Upper lobe of left lung (tissue), 6 donors: ENCODE results near the gene THAP8. TPM values are rescaled to one million over a fixed set of nuclear protein-coding genes. Genes with fewer than 3 reads are reported as not detected.

Experiments
- ATAC-seq, 2 donors: fragments of 200-7000 bp; cut with Tn5 transposase; one replicate each; pipeline ENCODE4 v1.9.1; 2022; ENCODE audit warnings: mild to moderate bottlenecking in 2 of 2, moderate library complexity in 2 of 2; ENCODE audit not compliant: low FRiP score in 2 of 2
- DNase-seq, 2 donors: peaks; one replicate each; pipeline ENCODE4 v3.0.0-alpha.2; 2019 to 2020
- H3K27ac ChIP-seq, 4 donors: fragments of 200-600 bp; sonication (generic); one replicate each; pipeline ENCODE4 v1.5.1; 2016 to 2019
- H3K27me3 ChIP-seq, 4 donors: fragments of 200-600 bp; sonication (generic); one replicate each; pipeline ENCODE4 v1.5.1; 2017 to 2019
- H3K36me3 ChIP-seq, 4 donors: fragments of 200-600 bp; sonication (generic); one replicate each; pipeline ENCODE4 v1.5.1; 2016 to 2019
- H3K4me1 ChIP-seq, 4 donors: fragments of 200-600 bp; sonication (generic); one replicate each; pipeline ENCODE4 v1.5.1; 2018 to 2019
- H3K4me3 ChIP-seq, 4 donors: fragments of 200-600 bp; sonication (generic); one replicate each; pipeline ENCODE4 v1.5.1; 2017 to 2019; ENCODE audit warnings: mild to moderate bottlenecking in 2 of 4, moderate library complexity in 1 of 4
- H3K9me3 ChIP-seq, 4 donors: fragments of 200-600 bp; sonication (generic); one replicate each; pipeline ENCODE4 v1.5.1; 2018 to 2019
- EP300 ChIP-seq, 4 donors: sonication (generic); formaldehyde crosslinking; IDR thresholded peaks; one replicate each; pipeline ENCODE4 v1.5.1; 2017; ENCODE audit warnings: antibody characterized with exemption in 4 of 4, control low read depth in 2 of 4
- POLR2A ChIP-seq, 4 donors: fragments of 450-650 bp; IDR thresholded peaks; one replicate each; pipeline ENCODE4 v1.5.1; 2016 to 2017; ENCODE audit warnings: antibody characterized with exemption in 4 of 4, mild to moderate bottlenecking in 2 of 4
- POLR2AphosphoS5 ChIP-seq, 2 donors: sonication (generic); formaldehyde crosslinking; IDR thresholded peaks; one replicate each; pipeline ENCODE4 v1.5.1; 2017; ENCODE audit warnings: antibody characterized with exemption in 2 of 2
- WGBS, 2 donors: methylation state at CpG; one replicate each; pipeline ENCODE4 v1.1.5; 2017 to 2018; 5-methylcytosine and 5-hydroxymethylcytosine counted together
- total RNA-seq, 6 donors: library from RNA; depleted of rRNA in 4 of 6; stranded (reverse); fragments of >200 nt in 4 of 6; gene quantifications; one replicate each; pipeline versions ENCODE4 v1.1.0 to v1.2.1, GENCODE V29; 2016 to 2021
- TF ChIP-seq, protein P1 (sequence below), 6 experiments: fragments of 450-650 bp in 4 of 6; fragments of 200-600 bp in 2 of 6; sonication (generic) in 2 of 6; IDR thresholded peaks; one replicate each; pipeline ENCODE4 v1.5.1; 2016 to 2019; ENCODE audit warnings: antibody characterized with exemption in 6 of 6
- donor health status: DM: no; HTN: no; CAD: no; lungs with moderate emphysema.
- donor health status: DM: no; HTN: yes; CAD: no; lungs with severe emphysema.

Gene THAP8
- total RNA-seq, 6 donors from 2014 or later, result 2.4 to 10.5 (median 7.8) TPM

DNA sequence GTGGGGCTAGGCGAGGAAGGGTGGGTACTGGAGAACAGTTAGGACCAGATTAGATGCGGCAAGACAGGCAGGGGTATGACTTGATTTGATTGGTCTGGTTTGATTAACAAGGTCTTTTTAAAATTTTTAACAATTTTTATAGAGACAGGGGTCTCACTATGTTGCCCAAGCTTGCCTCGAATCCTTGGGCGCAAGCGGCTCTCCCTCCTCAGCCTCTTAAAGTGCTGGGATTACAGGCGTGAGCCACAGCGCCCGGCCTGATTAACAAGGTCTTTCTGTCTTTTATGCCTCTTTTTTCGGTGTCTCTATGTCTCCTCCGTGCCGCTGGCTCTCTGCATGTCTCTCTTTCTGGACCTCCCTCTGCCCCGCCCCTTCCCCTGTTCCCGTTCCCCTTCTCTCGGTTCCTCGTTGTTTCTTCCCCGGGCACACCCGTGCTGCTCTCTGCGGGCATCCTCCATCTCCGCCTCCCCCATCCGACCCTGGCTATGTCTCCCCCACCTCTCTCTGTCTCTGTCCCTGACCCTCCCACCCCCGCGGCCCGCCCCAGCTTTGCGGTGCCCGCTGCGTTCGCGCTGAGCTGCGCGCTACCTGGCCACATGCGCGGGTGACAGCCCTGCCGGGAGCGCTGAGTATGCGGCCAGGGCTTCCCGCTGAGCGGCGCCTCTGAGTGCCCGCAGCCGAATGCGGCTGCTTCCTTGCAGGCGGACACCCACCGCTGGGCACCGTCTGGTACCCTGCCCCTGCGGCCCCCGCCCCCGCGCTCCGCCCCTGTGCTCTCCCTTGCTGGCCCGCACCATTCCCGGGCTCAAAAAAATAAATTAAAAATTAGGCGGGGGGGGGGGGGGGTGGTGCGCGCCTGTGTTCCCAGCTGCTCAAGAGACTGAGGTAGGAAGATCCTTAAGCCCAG, 67.2 kb downstream of the THAP8 start:
- peaks cover 7 to 12% (median 9%) of the 10 kb centered on the region in 4 donors for H3K4me1 ChIP-seq
- H3K4me3 ChIP-seq, result peak overlapping the region in 3 of 4 donors; percentile 23 to 49 (median 27)
- no peaks in the 10 kb centered on the region for H3K9me3 ChIP-seq
- H3K27me3 ChIP-seq, result peaks cover 0 to 12% (median 0%) of the 10 kb centered on the region in 4 donors
- H3K27ac ChIP-seq, result no peak overlapping the region
- DNase-seq (peak in 1 of 2 donors; percentile 87), ATAC-seq (peak in 1 of 2 donors; percentile 78)
- WGBS, 2 donors, result 12 to 15% methylated on average over 33 to 41 of the region's 54 CpGs
- no peaks in the 10 kb centered on the region for H3K36me3 ChIP-seq
- no peak for TF ChIP-seq EP300 (IDR thresholded peaks at IDR 0.05)
- TF ChIP-seq, protein P1, sequence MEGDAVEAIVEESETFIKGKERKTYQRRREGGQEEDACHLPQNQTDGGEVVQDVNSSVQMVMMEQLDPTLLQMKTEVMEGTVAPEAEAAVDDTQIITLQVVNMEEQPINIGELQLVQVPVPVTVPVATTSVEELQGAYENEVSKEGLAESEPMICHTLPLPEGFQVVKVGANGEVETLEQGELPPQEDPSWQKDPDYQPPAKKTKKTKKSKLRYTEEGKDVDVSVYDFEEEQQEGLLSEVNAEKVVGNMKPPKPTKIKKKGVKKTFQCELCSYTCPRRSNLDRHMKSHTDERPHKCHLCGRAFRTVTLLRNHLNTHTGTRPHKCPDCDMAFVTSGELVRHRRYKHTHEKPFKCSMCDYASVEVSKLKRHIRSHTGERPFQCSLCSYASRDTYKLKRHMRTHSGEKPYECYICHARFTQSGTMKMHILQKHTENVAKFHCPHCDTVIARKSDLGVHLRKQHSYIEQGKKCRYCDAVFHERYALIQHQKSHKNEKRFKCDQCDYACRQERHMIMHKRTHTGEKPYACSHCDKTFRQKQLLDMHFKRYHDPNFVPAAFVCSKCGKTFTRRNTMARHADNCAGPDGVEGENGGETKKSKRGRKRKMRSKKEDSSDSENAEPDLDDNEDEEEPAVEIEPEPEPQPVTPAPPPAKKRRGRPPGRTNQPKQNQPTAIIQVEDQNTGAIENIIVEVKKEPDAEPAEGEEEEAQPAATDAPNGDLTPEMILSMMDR (IDR thresholded peaks at IDR 0.05), result no peak
- TF ChIP-seq POLR2AphosphoS5 (IDR thresholded peaks at IDR 0.05), result no peak
- TF ChIP-seq POLR2A (IDR thresholded peaks at IDR 0.05), result no peak

DNA sequence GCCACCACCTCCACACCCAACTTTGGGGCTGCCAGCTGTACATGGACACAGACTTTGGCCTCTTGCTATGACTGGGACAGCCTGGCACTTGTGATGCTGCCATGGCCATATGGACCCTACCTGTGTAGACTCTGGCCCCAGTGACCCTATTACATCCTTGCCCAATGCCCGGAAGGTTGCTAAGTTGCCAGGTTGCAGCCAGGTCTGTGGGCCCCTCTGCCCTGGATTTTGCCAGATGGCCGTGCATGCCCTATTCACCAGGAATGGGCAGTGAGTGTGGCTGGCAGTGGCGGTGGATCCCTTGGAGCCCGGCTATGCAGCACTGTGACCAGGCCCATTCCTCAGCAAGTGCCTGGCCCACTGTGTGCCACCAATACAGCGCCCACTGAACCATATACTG, 68.0 kb downstream of the THAP8 start:
- WGBS, 2 donors, result 83 to 90% methylated on average over 1 to 5 of the region's 5 CpGs
- H3K4me3 ChIP-seq, result no peak overlapping the region
- TF ChIP-seq, protein P1 (IDR thresholded peaks at IDR 0.05), result no peak
- TF ChIP-seq EP300 (IDR thresholded peaks at IDR 0.05) (no peak), POLR2AphosphoS5 (IDR thresholded peaks at IDR 0.05) (no peak), POLR2A (IDR thresholded peaks at IDR 0.05) (no peak)
- no peak for ATAC-seq
- H3K27me3 ChIP-seq, result peaks cover 0 to 12% (median 0%) of the 10 kb centered on the region in 4 donors
- DNase-seq, result no peak
- no peak overlapping the region for H3K27ac ChIP-seq
- H3K9me3 ChIP-seq, result no peaks in the 10 kb centered on the region
- H3K36me3 ChIP-seq, result no peaks in the 10 kb centered on the region
- H3K4me1 ChIP-seq, result peaks cover 7 to 12% (median 9%) of the 10 kb centered on the region in 4 donors

Other genes starting within 250 kb of the THAP8 start
- not detected for gene PRODH2, start 241.4 kb downstream of the THAP8 start, total RNA-seq
- not detected for gene NPHS1, start 201.8 kb downstream of the THAP8 start, total RNA-seq
- gene KIRREL2, start 197.4 kb downstream of the THAP8 start, total RNA-seq, result under 1 TPM in 1 of 6 donors, not detected in 5; 0.07 TPM
- 10 to 100 TPM in 1 of 6 donors, 1 to 10 TPM in 4, not detected in 1; 1.5 to 22.8 (median 5.2) TPM for gene APLP1, start 185.7 kb downstream of the THAP8 start, total RNA-seq
- gene NFKBID, start 153.7 kb downstream of the THAP8 start, total RNA-seq, result 10 to 100 TPM in 5 of 6 donors, 1 to 10 TPM in 1; 8.8 to 65.0 (median 23.6) TPM
- gene HCST, start 151.8 kb downstream of the THAP8 start, total RNA-seq, result 10 to 100 TPM in 5 of 6 donors, not detected in 1; 10.2 to 40.8 (median 19.9) TPM
- gene TYROBP, start 146.0 kb downstream of the THAP8 start, total RNA-seq, result 100 to 1,000 TPM; 131 to 532 (median 345) TPM
- gene LRFN3, start 117.9 kb downstream of the THAP8 start, total RNA-seq, result 10 to 100 TPM in 4 of 6 donors, 1 to 10 TPM in 2; 6.3 to 17.2 (median 11.8) TPM
- gene SDHAF1, start 59.1 kb downstream of the THAP8 start, total RNA-seq, result 10 to 100 TPM; 13.6 to 41.2 (median 28.9) TPM
- 10 to 100 TPM in 5 of 6 donors, 1 to 10 TPM in 1; 9.5 to 21.0 (median 10.9) TPM for gene SYNE4, start 45.5 kb downstream of the THAP8 start, total RNA-seq
- gene ALKBH6, start 40.1 kb downstream of the THAP8 start, total RNA-seq, result 10 to 100 TPM; 22.3 to 95.3 (median 32.6) TPM
- gene CLIP3, start 21.4 kb downstream of the THAP8 start, total RNA-seq, result 10 to 100 TPM in 1 of 6 donors, 1 to 10 TPM in 5; 3.0 to 13.0 (median 6.4) TPM
- gene WDR62, start 612 bp upstream of the THAP8 start, total RNA-seq, result 1 to 10 TPM in 5 of 6 donors, under 1 TPM in 1; 1.00 to 7.6 (median 2.4) TPM
- gene OVOL3, start 56.9 kb upstream of the THAP8 start, total RNA-seq, result not detected
- 10 to 100 TPM; 36.2 to 81.7 (median 53.7) TPM for gene POLR2I, start 60.6 kb upstream of the THAP8 start, total RNA-seq
- gene TBCB, start 61.2 kb upstream of the THAP8 start, total RNA-seq, result 100 to 1,000 TPM in 4 of 6 donors, 10 to 100 TPM in 2; 31.4 to 151 (median 109) TPM
- gene CAPNS1, start 85.8 kb upstream of the THAP8 start, total RNA-seq, result 100 to 1,000 TPM; 144 to 746 (median 340) TPM
- 10 to 100 TPM in 5 of 6 donors, not detected in 1; 12.4 to 95.1 (median 24.0) TPM for gene COX7A1, start 98.2 kb upstream of the THAP8 start, total RNA-seq
- 10 to 100 TPM in 1 of 6 donors, 1 to 10 TPM in 5; 3.5 to 14.7 (median 5.1) TPM for gene ZNF565, start 160.4 kb upstream of the THAP8 start, total RNA-seq
- gene ZNF146, start 160.8 kb upstream of the THAP8 start, total RNA-seq, result 10 to 100 TPM; 25.3 to 68.5 (median 43.2) TPM